Urinary bladder (tissue), 4 donors: Measurements from ENCODE around the gene SH3BGR. TPM values are rescaled to one million over a fixed set of nuclear protein-coding genes. Genes with fewer than 3 reads are reported as not detected.
A peak's percentile ranks its signal among the peaks of the same experiment; 100 is the strongest.

Source experiments
- DNase-seq: peaks from one replicate; pipeline ENCODE4 v3.0.0-alpha.2; 2015; ENCODE audit errors: extremely low spot score
- H3K27ac ChIP-seq: one replicate; pipeline ENCODE4 v1.5.1; 2013; ENCODE audit warnings: low read depth, mild to moderate bottlenecking, moderate library complexity
- H3K36me3 ChIP-seq: one replicate; pipeline ENCODE4 v1.6.1; 2013; ENCODE audit warnings: mild to moderate bottlenecking, moderate library complexity; ENCODE audit not compliant: insufficient read depth
- H3K4me1 ChIP-seq: one replicate; pipeline ENCODE4 v1.6.1; 2013; ENCODE audit warnings: mild to moderate bottlenecking, moderate library complexity; ENCODE audit not compliant: insufficient read depth
- H3K4me3 ChIP-seq: one replicate; pipeline ENCODE4 v1.5.1; 2013; ENCODE audit warnings: low read depth, low read length
- WGBS: extraction: QIAGEN DNeasy Blood & Tissue Kit; methylation state at CpG from one replicate; pipeline ENCODE4 v1.1.7; 2013; 5-methylcytosine and 5-hydroxymethylcytosine counted together
- polyA plus RNA-seq: library from polyadenylated mRNA; stranded (reverse); fragments of 200-250 nt; gene quantifications from one replicate; pipeline ENCODE4 v1.2.3, GENCODE V29; 2013
- total RNA-seq: library from RNA; depleted of rRNA; stranded (reverse); fragments of >200 nt; gene quantifications from one replicate; pipeline ENCODE4 v1.2.3, GENCODE V29; 2014
- donor health status: healthy with polysubstance abuse.
- donor health status: healthy.

SH3BGR gene
- total and polyA plus RNA-seq, 2 donors, result 15.8 to 30.8 TPM

GRCh38 chr21:39445321-39446269 is 6.2 kb upstream of the SH3BGR start, which contains the start of gene LCA5L:
Gene LCA5L (minus strand): TSS chr21:39445778. CDS start chr21:39428493, 17,285 bp downstream.
- H3K36me3 ChIP-seq, result no peaks in the 10 kb centered on the region
- peak; percentile 67 for DNase-seq
- no peaks in the 10 kb centered on the region for H3K4me1 ChIP-seq
- peak within 1 kb of the TSS; percentile 68 for H3K4me3 ChIP-seq
- WGBS, result under 1% methylated on average over 83 of the region's 83 CpGs
- H3K27ac ChIP-seq, result peak within 1 kb of the TSS; percentile 94

- Histone ChIP-seq H3K4me3 (no peak overlapping the region), H3K4me1 (peaks cover 1% of the 10 kb centered on the region), H3K36me3 (no peaks in the 10 kb centered on the region), H3K27ac (no peak overlapping the region)
- WGBS, result 96% methylated on average over 7 of the region's 7 CpGs
- no peak for DNase-seq
These were observed 4.5 kb upstream of the SH3BGR start for GRCh38 chr21:39447264-39447663.

GRCh38 chr21:39452207-39452969 is 618 bp downstream of the SH3BGR start:
- WGBS, result 48% methylated on average over 10 of the region's 10 CpGs
- no peak overlapping the region for H3K4me3 ChIP-seq
- H3K27ac ChIP-seq, result no peak overlapping the region
- H3K4me1 ChIP-seq, result peaks cover 1% of the 10 kb centered on the region
- no peak for DNase-seq
- no peaks in the 10 kb centered on the region for H3K36me3 ChIP-seq

GRCh38 chr21:39452970-39453342 is 1.2 kb downstream of the SH3BGR start:
- 66% methylated on average over 6 of the region's 6 CpGs for WGBS
- no peaks in the 10 kb centered on the region for H3K36me3 ChIP-seq
- no peak overlapping the region for H3K27ac ChIP-seq
- peaks cover 1% of the 10 kb centered on the region for H3K4me1 ChIP-seq
- no peak for DNase-seq
- H3K4me3 ChIP-seq, result no peak overlapping the region

- H3K4me3 ChIP-seq, result no peak overlapping the region
These were observed 1.9 kb downstream of the SH3BGR start for GRCh38 chr21:39453571-39454179.

GRCh38 chr21:39454949-39455668 is 3.3 kb downstream of the SH3BGR start:
- H3K4me1 ChIP-seq, result peaks cover 1% of the 10 kb centered on the region
- H3K27ac ChIP-seq, result no peak overlapping the region
- WGBS, result 60% methylated on average over 6 of the region's 6 CpGs

More at GRCh38 chr21:39453571-39454179, 1.9 kb downstream of the SH3BGR start:
- Histone ChIP-seq H3K4me1 (peaks cover 1% of the 10 kb centered on the region), H3K27ac (no peak overlapping the region), H3K36me3 (no peaks in the 10 kb centered on the region)
- 95% methylated on average over 4 of the region's 4 CpGs for WGBS
- no peak for DNase-seq

GRCh38 chr21:39456665-39457064 is 4.9 kb downstream of the SH3BGR start:
- no peak overlapping the region for H3K4me3 ChIP-seq
- no peak overlapping the region for H3K27ac ChIP-seq
- H3K36me3 ChIP-seq, result no peaks in the 10 kb centered on the region
- no peak for DNase-seq
- no peaks in the 10 kb centered on the region for H3K4me1 ChIP-seq
- 88% methylated on average over 3 of the region's 3 CpGs for WGBS

More at GRCh38 chr21:39454949-39455668, 3.3 kb downstream of the SH3BGR start:
- no peaks in the 10 kb centered on the region for H3K36me3 ChIP-seq
- H3K4me3 ChIP-seq, result no peak overlapping the region
- DNase-seq, result no peak

GRCh38 chr21:39461419-39461818 is 9.6 kb downstream of the SH3BGR start:
- Histone ChIP-seq H3K4me1 (no peaks in the 10 kb centered on the region), H3K4me3 (no peak overlapping the region), H3K27ac (no peak overlapping the region), H3K36me3 (no peaks in the 10 kb centered on the region)
- 81% methylated on average over 3 of the region's 3 CpGs for WGBS
- DNase-seq, result no peak

- Histone ChIP-seq H3K36me3 (no peaks in the 10 kb centered on the region), H3K27ac (no peak overlapping the region), H3K4me3 (no peak overlapping the region), H3K4me1 (no peaks in the 10 kb centered on the region)
- WGBS, result 81% methylated on average over 3 of the region's 3 CpGs
- DNase-seq, result no peak
These were observed 11.5 kb downstream of the SH3BGR start for GRCh38 chr21:39463308-39463707.

GRCh38 chr21:39466584-39466983 is 14.8 kb downstream of the SH3BGR start:
- no peak for DNase-seq
- H3K4me3 ChIP-seq, result no peak overlapping the region
- no peak overlapping the region for H3K27ac ChIP-seq
- no peaks in the 10 kb centered on the region for H3K4me1 ChIP-seq
- no peaks in the 10 kb centered on the region for H3K36me3 ChIP-seq

- Histone ChIP-seq H3K4me1 (no peaks in the 10 kb centered on the region), H3K27ac (no peak overlapping the region), H3K36me3 (no peaks in the 10 kb centered on the region), H3K4me3 (no peak overlapping the region)
- 84% methylated on average over 3 of the region's 3 CpGs for WGBS
- no peak for DNase-seq
These were observed 16.0 kb downstream of the SH3BGR start for GRCh38 chr21:39467746-39468145.

GRCh38 chr21:39468559-39468958 is 16.8 kb downstream of the SH3BGR start:
- H3K4me1 ChIP-seq, result no peaks in the 10 kb centered on the region
- 84% methylated on average over 1 of the region's 1 CpG for WGBS
- no peak for DNase-seq
- no peak overlapping the region for H3K27ac ChIP-seq
- H3K4me3 ChIP-seq, result no peak overlapping the region
- no peaks in the 10 kb centered on the region for H3K36me3 ChIP-seq

- H3K4me1 ChIP-seq, result no peaks in the 10 kb centered on the region
- no peak overlapping the region for H3K27ac ChIP-seq
- DNase-seq, result no peak
- 95% methylated on average over 3 of the region's 3 CpGs for WGBS
- H3K36me3 ChIP-seq, result no peaks in the 10 kb centered on the region
- no peak overlapping the region for H3K4me3 ChIP-seq
These were observed 19.8 kb downstream of the SH3BGR start for GRCh38 chr21:39471598-39471997.
